K562 (cell line): ENCODE results near the gene TMEM128. TPM values are rescaled to one million over a fixed set of nuclear protein-coding genes. Genes with fewer than 3 reads are reported as not detected.

ENCODE experiments used
- ASH1L ChIP-seq: fragments of 450-650 bp; IDR thresholded peaks from 2 replicates; pipeline ENCODE4 v1.6.1; 2018; ENCODE audit warnings: borderline replicate concordance, mild to moderate bottlenecking, low read depth; ENCODE audit not compliant: partially characterized antibody
- BRD9 ChIP-seq: fragments of 450-650 bp; IDR thresholded peaks from 2 replicates; pipeline ENCODE4 v1.6.1; 2018; ENCODE audit warnings: low read depth; ENCODE audit not compliant: partially characterized antibody
- FOS ChIP-seq: IDR thresholded peaks from 3 replicates; pipeline ENCODE4 v1.6.1; 2011; ENCODE audit not compliant: insufficient read length; ENCODE audit errors: extremely low read depth
- GABPB1 ChIP-seq: sonication (generic); formaldehyde crosslinking; IDR thresholded peaks from 2 replicates; pipeline ENCODE4 v1.8.0; 2022; ENCODE audit warnings: mild to moderate bottlenecking, missing genetic modification reagents
- NCOA2 ChIP-seq, 2 experiments: fragments of 450-650 bp; IDR thresholded peaks; 2 replicates each; pipeline ENCODE4 v1.6.1; 2018; ENCODE audit warnings: mild to moderate bottlenecking in 2 of 2, moderate library complexity in 1 of 2; ENCODE audit not compliant: partially characterized antibody in 2 of 2
- NFYB ChIP-seq: IDR thresholded peaks from 2 replicates; pipeline ENCODE4 v1.6.1; 2011; ENCODE audit warnings: mild to moderate bottlenecking, moderate library complexity; ENCODE audit not compliant: insufficient read length; ENCODE audit errors: extremely low read depth
- ZBTB17 ChIP-seq: fragments of 450-650 bp; formaldehyde crosslinking; IDR thresholded peaks from 2 replicates; pipeline ENCODE4 v1.4.0; 2020; ENCODE audit warnings: mild to moderate bottlenecking
- ZNF384 ChIP-seq: IDR thresholded peaks from 2 replicates; pipeline ENCODE4 v1.6.1; 2012; ENCODE audit warnings: low read depth, low read length, improper control_type of control experiment
- polyA plus RNA-seq, 8 experiments: library from polyadenylated mRNA; depleted of rRNA in 4 of 8; stranded (reverse) in 5 of 8; unstranded in 3 of 8; fragments of >200 nt; fragmentation: Nextera tagmentation in 2 of 8; fragmentation: Illumina TruSeq in 1 of 8; extraction: Ambion mirVana in 2 of 8; extraction: Trizol in 1 of 8; gene quantifications; 2 replicates each; pipeline versions ENCODE4 v1.2.1 to v1.2.3, GENCODE V29; 2011 to 2014; ENCODE audit warnings: inconsistent platforms in 1 of 8, missing spikeins in 1 of 8
- total RNA-seq, 7 experiments: library from RNA; depleted of rRNA in 6 of 7; stranded (reverse); fragments of >200 nt in 6 of 7; fragmentation: Illumina TruSeq in 2 of 7; extraction: Trizol in 2 of 7; gene quantifications; 2 replicates each; pipeline versions ENCODE4 v1.2.1 to v1.2.3, GENCODE V29; 2011 to 2021; ENCODE audit warnings: low replicate concordance in 1 of 7
- TF ChIP-seq, protein P1 (sequence below): sonication (generic); formaldehyde crosslinking; IDR thresholded peaks from 2 replicates; pipeline ENCODE4 v1.8.1; 2023; ENCODE audit warnings: missing genetic modification reagents, mild to moderate bottlenecking, borderline replicate concordance
- TF ChIP-seq, protein P2 (sequence below), 2 experiments: fragments of 150-350 bp in 1 of 2; IDR thresholded peaks; 2 replicates each; pipeline ENCODE4 v1.6.1; 2012 to 2016; ENCODE audit warnings: low read depth in 2 of 2, low read length in 2 of 2, mild to moderate bottlenecking in 1 of 2, moderate library complexity in 1 of 2
- TF ChIP-seq, protein P3 (sequence below): sonication (generic); formaldehyde crosslinking; IDR thresholded peaks from 2 replicates; pipeline ENCODE4 v1.8.0; 2022; ENCODE audit warnings: mild to moderate bottlenecking, missing genetic modification reagents
- TF ChIP-seq, protein P4 (sequence below): fragments of 450-650 bp; formaldehyde crosslinking; IDR thresholded peaks from 2 replicates; pipeline ENCODE4 v1.4.0; 2022; ENCODE audit warnings: missing genetic modification characterization
- TF ChIP-seq, protein P5 (sequence below): sonication (generic); formaldehyde crosslinking; IDR thresholded peaks from 2 replicates; pipeline ENCODE4 v1.8.0; 2022; ENCODE audit warnings: missing genetic modification reagents, mild to moderate bottlenecking, moderate library complexity, borderline replicate concordance

Gene TMEM128
- total and polyA plus RNA-seq, 9 of the 15 experiments (the other 6 are each of a cell fraction or from before 2014, with no cell fraction given), result 9.1 to 40.0 (median 14.3) TPM

DNA sequence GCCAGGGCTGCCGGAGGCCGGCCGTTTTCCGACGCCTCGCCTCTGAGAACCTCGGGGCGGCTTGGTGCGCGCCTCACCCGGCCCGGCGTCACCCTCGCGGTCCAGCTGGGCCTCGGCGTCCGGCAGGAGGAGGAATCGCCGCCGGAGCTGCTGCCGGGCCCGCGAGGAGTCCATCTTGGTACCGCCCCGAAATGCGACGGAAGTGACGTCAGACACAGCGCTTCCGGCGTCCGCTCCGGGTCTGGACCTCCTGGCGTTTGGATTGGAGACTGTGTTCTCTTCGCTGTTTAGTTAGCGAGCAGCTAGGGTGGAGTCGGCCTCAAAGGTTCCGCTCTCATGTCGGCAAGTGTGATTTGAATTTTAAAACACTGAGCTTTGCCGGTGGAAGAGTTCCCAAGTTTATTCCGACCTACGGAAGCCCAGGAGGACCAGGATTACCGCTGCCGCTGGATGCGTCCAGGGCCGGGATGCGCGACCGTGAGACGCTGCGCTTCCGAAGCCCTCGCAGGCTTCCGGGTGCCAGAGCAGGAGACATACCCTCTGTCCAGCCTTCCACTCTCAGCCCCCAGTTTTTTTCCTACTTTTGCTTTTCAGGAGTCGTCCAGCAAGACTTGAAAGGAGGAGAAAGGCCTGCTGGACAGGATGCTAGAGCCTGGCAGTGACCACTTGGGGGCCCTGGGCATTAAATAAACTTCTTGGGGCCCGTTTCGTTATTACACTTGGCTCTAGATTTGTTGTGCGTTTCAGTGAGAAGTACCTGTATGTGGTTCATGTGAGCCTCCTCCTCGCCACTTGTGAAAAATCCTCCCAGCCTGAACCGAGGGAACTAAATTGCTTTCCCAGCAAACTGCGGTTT lies at the start of gene TMEM128 (continued):
- TF ChIP-seq ZNF384 (no peak), ASH1L (no peak), GABPB1 (CRISPR knock-in tag) (peak; percentile 99), NFYB (no peak), ZBTB17 (CRISPR knock-in tag) (peak; percentile 89), NCOA2 (IDR thresholded peaks at IDR 0.05; ENCODE audit: partially characterized antibody in 2 of 2) (no peak), BRD9 (peak; percentile 38), FOS (no peak)
- TF ChIP-seq, protein P1, sequence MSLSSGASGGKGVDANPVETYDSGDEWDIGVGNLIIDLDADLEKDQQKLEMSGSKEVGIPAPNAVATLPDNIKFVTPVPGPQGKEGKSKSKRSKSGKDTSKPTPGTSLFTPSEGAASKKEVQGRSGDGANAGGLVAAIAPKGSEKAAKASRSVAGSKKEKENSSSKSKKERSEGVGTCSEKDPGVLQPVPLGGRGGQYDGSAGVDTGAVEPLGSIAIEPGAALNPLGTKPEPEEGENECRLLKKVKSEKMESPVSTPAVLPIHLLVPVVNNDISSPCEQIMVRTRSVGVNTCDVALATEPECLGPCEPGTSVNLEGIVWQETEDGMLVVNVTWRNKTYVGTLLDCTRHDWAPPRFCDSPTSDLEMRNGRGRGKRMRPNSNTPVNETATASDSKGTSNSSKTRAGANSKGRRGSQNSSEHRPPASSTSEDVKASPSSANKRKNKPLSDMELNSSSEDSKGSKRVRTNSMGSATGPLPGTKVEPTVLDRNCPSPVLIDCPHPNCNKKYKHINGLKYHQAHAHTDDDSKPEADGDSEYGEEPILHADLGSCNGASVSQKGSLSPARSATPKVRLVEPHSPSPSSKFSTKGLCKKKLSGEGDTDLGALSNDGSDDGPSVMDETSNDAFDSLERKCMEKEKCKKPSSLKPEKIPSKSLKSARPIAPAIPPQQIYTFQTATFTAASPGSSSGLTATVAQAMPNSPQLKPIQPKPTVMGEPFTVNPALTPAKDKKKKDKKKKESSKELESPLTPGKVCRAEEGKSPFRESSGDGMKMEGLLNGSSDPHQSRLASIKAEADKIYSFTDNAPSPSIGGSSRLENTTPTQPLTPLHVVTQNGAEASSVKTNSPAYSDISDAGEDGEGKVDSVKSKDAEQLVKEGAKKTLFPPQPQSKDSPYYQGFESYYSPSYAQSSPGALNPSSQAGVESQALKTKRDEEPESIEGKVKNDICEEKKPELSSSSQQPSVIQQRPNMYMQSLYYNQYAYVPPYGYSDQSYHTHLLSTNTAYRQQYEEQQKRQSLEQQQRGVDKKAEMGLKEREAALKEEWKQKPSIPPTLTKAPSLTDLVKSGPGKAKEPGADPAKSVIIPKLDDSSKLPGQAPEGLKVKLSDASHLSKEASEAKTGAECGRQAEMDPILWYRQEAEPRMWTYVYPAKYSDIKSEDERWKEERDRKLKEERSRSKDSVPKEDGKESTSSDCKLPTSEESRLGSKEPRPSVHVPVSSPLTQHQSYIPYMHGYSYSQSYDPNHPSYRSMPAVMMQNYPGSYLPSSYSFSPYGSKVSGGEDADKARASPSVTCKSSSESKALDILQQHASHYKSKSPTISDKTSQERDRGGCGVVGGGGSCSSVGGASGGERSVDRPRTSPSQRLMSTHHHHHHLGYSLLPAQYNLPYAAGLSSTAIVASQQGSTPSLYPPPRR (CRISPR knock-in tag), result peak; percentile 81; the same call in 1 of the 2 replicates
- TF ChIP-seq, protein P2, sequence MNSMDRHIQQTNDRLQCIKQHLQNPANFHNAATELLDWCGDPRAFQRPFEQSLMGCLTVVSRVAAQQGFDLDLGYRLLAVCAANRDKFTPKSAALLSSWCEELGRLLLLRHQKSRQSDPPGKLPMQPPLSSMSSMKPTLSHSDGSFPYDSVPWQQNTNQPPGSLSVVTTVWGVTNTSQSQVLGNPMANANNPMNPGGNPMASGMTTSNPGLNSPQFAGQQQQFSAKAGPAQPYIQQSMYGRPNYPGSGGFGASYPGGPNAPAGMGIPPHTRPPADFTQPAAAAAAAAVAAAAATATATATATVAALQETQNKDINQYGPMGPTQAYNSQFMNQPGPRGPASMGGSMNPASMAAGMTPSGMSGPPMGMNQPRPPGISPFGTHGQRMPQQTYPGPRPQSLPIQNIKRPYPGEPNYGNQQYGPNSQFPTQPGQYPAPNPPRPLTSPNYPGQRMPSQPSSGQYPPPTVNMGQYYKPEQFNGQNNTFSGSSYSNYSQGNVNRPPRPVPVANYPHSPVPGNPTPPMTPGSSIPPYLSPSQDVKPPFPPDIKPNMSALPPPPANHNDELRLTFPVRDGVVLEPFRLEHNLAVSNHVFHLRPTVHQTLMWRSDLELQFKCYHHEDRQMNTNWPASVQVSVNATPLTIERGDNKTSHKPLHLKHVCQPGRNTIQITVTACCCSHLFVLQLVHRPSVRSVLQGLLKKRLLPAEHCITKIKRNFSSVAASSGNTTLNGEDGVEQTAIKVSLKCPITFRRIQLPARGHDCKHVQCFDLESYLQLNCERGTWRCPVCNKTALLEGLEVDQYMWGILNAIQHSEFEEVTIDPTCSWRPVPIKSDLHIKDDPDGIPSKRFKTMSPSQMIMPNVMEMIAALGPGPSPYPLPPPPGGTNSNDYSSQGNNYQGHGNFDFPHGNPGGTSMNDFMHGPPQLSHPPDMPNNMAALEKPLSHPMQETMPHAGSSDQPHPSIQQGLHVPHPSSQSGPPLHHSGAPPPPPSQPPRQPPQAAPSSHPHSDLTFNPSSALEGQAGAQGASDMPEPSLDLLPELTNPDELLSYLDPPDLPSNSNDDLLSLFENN (IDR thresholded peaks at IDR 0.05; ENCODE audit: low read depth in 2 of 2, low read length in 2 of 2), result peak in 1 of 2 experiments; percentile 41; a peak in 1 of 4 replicates
- TF ChIP-seq, protein P3, sequence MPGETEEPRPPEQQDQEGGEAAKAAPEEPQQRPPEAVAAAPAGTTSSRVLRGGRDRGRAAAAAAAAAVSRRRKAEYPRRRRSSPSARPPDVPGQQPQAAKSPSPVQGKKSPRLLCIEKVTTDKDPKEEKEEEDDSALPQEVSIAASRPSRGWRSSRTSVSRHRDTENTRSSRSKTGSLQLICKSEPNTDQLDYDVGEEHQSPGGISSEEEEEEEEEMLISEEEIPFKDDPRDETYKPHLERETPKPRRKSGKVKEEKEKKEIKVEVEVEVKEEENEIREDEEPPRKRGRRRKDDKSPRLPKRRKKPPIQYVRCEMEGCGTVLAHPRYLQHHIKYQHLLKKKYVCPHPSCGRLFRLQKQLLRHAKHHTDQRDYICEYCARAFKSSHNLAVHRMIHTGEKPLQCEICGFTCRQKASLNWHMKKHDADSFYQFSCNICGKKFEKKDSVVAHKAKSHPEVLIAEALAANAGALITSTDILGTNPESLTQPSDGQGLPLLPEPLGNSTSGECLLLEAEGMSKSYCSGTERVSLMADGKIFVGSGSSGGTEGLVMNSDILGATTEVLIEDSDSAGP (CRISPR knock-in tag), result peak; percentile 72; the same call in 1 of the 2 replicates
- TF ChIP-seq, protein P4, sequence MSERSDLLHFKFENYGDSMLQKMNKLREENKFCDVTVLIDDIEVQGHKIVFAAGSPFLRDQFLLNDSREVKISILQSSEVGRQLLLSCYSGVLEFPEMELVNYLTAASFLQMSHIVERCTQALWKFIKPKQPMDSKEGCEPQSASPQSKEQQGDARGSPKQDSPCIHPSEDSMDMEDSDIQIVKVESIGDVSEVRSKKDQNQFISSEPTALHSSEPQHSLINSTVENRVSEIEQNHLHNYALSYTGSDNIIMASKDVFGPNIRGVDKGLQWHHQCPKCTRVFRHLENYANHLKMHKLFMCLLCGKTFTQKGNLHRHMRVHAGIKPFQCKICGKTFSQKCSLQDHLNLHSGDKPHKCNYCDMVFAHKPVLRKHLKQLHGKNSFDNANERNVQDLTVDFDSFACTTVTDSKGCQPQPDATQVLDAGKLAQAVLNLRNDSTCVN (CRISPR knock-in tag), result no peak
- TF ChIP-seq, protein P5, sequence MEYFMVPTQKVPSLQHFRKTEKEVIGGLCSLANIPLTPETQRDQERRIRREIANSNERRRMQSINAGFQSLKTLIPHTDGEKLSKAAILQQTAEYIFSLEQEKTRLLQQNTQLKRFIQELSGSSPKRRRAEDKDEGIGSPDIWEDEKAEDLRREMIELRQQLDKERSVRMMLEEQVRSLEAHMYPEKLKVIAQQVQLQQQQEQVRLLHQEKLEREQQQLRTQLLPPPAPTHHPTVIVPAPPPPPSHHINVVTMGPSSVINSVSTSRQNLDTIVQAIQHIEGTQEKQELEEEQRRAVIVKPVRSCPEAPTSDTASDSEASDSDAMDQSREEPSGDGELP (CRISPR knock-in tag), result peak; percentile 98
